ENCODE data around the gene APEH.

The APEH gene

GRCh38 chr3:49630784-49631183 is 43.4 kb upstream of the APEH start:
- no peaks in the 10 kb centered on the region for H3K79me2 ChIP-seq (ENCODE audit: control insufficient read depth, insufficient read depth, low read length, poor library complexity)

DNA sequence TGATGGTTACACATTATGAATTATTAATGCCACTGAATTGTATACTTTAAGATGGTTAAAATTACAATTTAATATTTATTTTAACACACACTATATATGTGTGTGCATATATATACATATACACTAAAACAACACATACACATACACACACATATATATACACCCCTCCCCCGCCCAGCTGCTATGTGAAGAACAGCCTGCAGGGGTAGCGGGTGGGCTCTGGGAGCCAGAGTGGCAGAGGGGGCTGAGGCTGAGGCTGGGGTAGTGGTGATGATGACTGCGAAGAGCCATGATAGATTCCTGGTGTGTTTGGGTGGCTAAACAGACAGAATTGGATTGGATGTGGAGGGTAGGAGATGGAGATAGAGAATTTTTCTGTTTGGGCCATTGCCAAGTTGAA is 39.4 kb upstream of the APEH start:
- Histone ChIP-seq H3K9me3 (ENCODE audit: insufficient read depth, low read depth, low read length) (peaks cover 2% of the 10 kb centered on the region), H3K36me3 (ENCODE audit: control insufficient read depth in 1 of 2, insufficient read depth in 2 of 2, low read length in 2 of 2) (no peaks in the 10 kb centered on the region), H2BK12ac (ENCODE audit: low read length) (no peak overlapping the region), H3K27ac (ENCODE audit: low read depth, low read length) (no peak overlapping the region), H4K91ac (ENCODE audit: low read depth, low read length) (no peak overlapping the region), H3K4me3 (ENCODE audit: low read depth, low read length) (no peak overlapping the region), H3K4me1 (ENCODE audit: control insufficient read depth in 1 of 2, insufficient read depth in 2 of 2, low read length in 2 of 2) (peaks cover 0 to 2% of the 10 kb centered on the region in 2 experiments), H3K23ac (ENCODE audit: low read length) (no peak overlapping the region), H3K9ac (ENCODE audit: low read length) (no peak overlapping the region), H2BK120ac (ENCODE audit: insufficient read depth, low read length, poor library complexity) (no peak overlapping the region), H2BK5ac (ENCODE audit: low read depth, low read length, poor library complexity) (no peak overlapping the region), H2AK5ac (ENCODE audit: low read length) (no peak overlapping the region), H3K79me1 (ENCODE audit: low read length) (no peaks in the 10 kb centered on the region), H3K27me3 (ENCODE audit: insufficient read depth, low read length) (no peaks in the 10 kb centered on the region), H3K79me2 (ENCODE audit: control insufficient read depth, insufficient read depth, low read length, poor library complexity) (no peaks in the 10 kb centered on the region), H4K12ac (ENCODE audit: low read depth, low read length) (no peak overlapping the region), H3K14ac (ENCODE audit: low read length) (no peak overlapping the region), H3K18ac (ENCODE audit: low read length) (no peak overlapping the region), H3K4me2 (ENCODE audit: low read length) (no peak overlapping the region), H4K8ac (ENCODE audit: low read depth, low read length) (no peak overlapping the region), H2AFZ (ENCODE audit: insufficient read depth, low read length, poor library complexity) (no peak overlapping the region), H3K4ac (ENCODE audit: low read depth, low read length) (no peak overlapping the region)
- no CpG with 5 or more reads among the region's 3 CpGs for WGBS (ENCODE audit: extremely low coverage, insufficient coverage, insufficient read length)
- no peak for DNase-seq

More at GRCh38 chr3:49630784-49631183, 43.4 kb upstream of the APEH start:
- WGBS (ENCODE audit: extremely low coverage, insufficient coverage, insufficient read length) = no CpG with 5 or more reads among the region's 1 CpG
- Histone ChIP-seq H4K12ac (ENCODE audit: low read depth, low read length) (no peak overlapping the region), H3K4ac (ENCODE audit: low read depth, low read length) (no peak overlapping the region), H2BK12ac (ENCODE audit: low read length) (no peak overlapping the region), H3K36me3 (ENCODE audit: control insufficient read depth in 1 of 2, insufficient read depth in 2 of 2, low read length in 2 of 2) (no peaks in the 10 kb centered on the region), H3K14ac (ENCODE audit: low read length) (no peak overlapping the region), H3K18ac (ENCODE audit: low read length) (no peak overlapping the region), H3K4me2 (ENCODE audit: low read length) (no peak overlapping the region), H4K8ac (ENCODE audit: low read depth, low read length) (no peak overlapping the region), H4K91ac (ENCODE audit: low read depth, low read length) (no peak overlapping the region), H3K9ac (ENCODE audit: low read length) (no peak overlapping the region), H3K27ac (ENCODE audit: low read depth, low read length) (no peak overlapping the region), H2AK5ac (ENCODE audit: low read length) (no peak overlapping the region), H3K79me1 (ENCODE audit: low read length) (no peaks in the 10 kb centered on the region), H3K9me3 (ENCODE audit: insufficient read depth, low read depth, low read length) (peaks cover 2% of the 10 kb centered on the region), H2BK120ac (ENCODE audit: insufficient read depth, low read length, poor library complexity) (no peak overlapping the region), H2BK5ac (ENCODE audit: low read depth, low read length, poor library complexity) (no peak overlapping the region), H3K27me3 (ENCODE audit: insufficient read depth, low read length) (no peaks in the 10 kb centered on the region), H3K23ac (ENCODE audit: low read length) (no peak overlapping the region), H3K4me1 (ENCODE audit: control insufficient read depth in 1 of 2, insufficient read depth in 2 of 2, low read length in 2 of 2) (peaks cover 0 to 2% of the 10 kb centered on the region in 2 experiments), H2AFZ (ENCODE audit: insufficient read depth, low read length, poor library complexity) (no peak overlapping the region), H3K4me3 (ENCODE audit: low read depth, low read length) (no peak overlapping the region)
- no peak for DNase-seq

- H3K79me2 ChIP-seq (ENCODE audit: control insufficient read depth, insufficient read depth, low read length, poor library complexity) = no peaks in the 10 kb centered on the region
- H2AFZ ChIP-seq (ENCODE audit: insufficient read depth, low read length, poor library complexity) = no peak overlapping the region
- no peak overlapping the region for H4K12ac ChIP-seq (ENCODE audit: low read depth, low read length)
- H4K8ac ChIP-seq (ENCODE audit: low read depth, low read length) = no peak overlapping the region
- no peak for DNase-seq
- H3K4me3 ChIP-seq (ENCODE audit: low read depth, low read length) = no peak overlapping the region
- H3K9ac ChIP-seq (ENCODE audit: low read length) = no peak overlapping the region
- H3K4ac ChIP-seq (ENCODE audit: low read depth, low read length) = no peak overlapping the region
- H3K27me3 ChIP-seq (ENCODE audit: insufficient read depth, low read length) = no peaks in the 10 kb centered on the region
- H3K14ac ChIP-seq (ENCODE audit: low read length) = no peak overlapping the region
- no peak overlapping the region for H2BK120ac ChIP-seq (ENCODE audit: insufficient read depth, low read length, poor library complexity)
- no peak overlapping the region for H2AK5ac ChIP-seq (ENCODE audit: low read length)
- H4K91ac ChIP-seq (ENCODE audit: low read depth, low read length) = no peak overlapping the region
- H3K36me3 ChIP-seq (ENCODE audit: control insufficient read depth in 1 of 2, insufficient read depth in 2 of 2, low read length in 2 of 2) = no peaks in the 10 kb centered on the region
- H3K79me1 ChIP-seq (ENCODE audit: low read length) = no peaks in the 10 kb centered on the region
- H3K23ac ChIP-seq (ENCODE audit: low read length) = no peak overlapping the region
- no peak overlapping the region for H3K18ac ChIP-seq (ENCODE audit: low read length)
- H2BK12ac ChIP-seq (ENCODE audit: low read length) = no peak overlapping the region
- no peak overlapping the region for H3K27ac ChIP-seq (ENCODE audit: low read depth, low read length)
- H3K9me3 ChIP-seq (ENCODE audit: insufficient read depth, low read depth, low read length) = peaks cover 1% of the 10 kb centered on the region
- WGBS (ENCODE audit: extremely low coverage, insufficient coverage, insufficient read length) = no CpG with 5 or more reads among the region's 7 CpGs
- no peak overlapping the region for H3K4me2 ChIP-seq (ENCODE audit: low read length)
- H3K4me1 ChIP-seq (ENCODE audit: control insufficient read depth in 1 of 2, insufficient read depth in 2 of 2, low read length in 2 of 2) = no peaks in the 10 kb centered on the region
- H2BK5ac ChIP-seq (ENCODE audit: low read depth, low read length, poor library complexity) = no peak overlapping the region
Observed at GRCh38 chr3:49636883-49637609, 37.1 kb upstream of the APEH start.

GRCh38 chr3:49638445-49638844 is 35.7 kb upstream of the APEH start:
- no CpG with 5 or more reads among the region's 8 CpGs for WGBS (ENCODE audit: extremely low coverage, insufficient coverage, insufficient read length)
- no peaks in the 10 kb centered on the region for H3K79me2 ChIP-seq (ENCODE audit: control insufficient read depth, insufficient read depth, low read length, poor library complexity)
- H3K79me1 ChIP-seq (ENCODE audit: low read length) = no peaks in the 10 kb centered on the region
- no peaks in the 10 kb centered on the region for H3K27me3 ChIP-seq (ENCODE audit: insufficient read depth, low read length)
- no peak overlapping the region for H3K4me2 ChIP-seq (ENCODE audit: low read length)
- DNase-seq = peak; percentile 35 to 55
- no peak overlapping the region for H4K12ac ChIP-seq (ENCODE audit: low read depth, low read length)
- no peak overlapping the region for H3K23ac ChIP-seq (ENCODE audit: low read length)
- no peak overlapping the region for H2AK5ac ChIP-seq (ENCODE audit: low read length)
- no peak overlapping the region for H3K14ac ChIP-seq (ENCODE audit: low read length)
- H3K4me1 ChIP-seq (ENCODE audit: control insufficient read depth in 1 of 2, insufficient read depth in 2 of 2, low read length in 2 of 2) = no peaks in the 10 kb centered on the region
- no peak overlapping the region for H3K27ac ChIP-seq (ENCODE audit: low read depth, low read length)
- H3K36me3 ChIP-seq (ENCODE audit: control insufficient read depth in 1 of 2, insufficient read depth in 2 of 2, low read length in 2 of 2) = no peaks in the 10 kb centered on the region
- H3K4ac ChIP-seq (ENCODE audit: low read depth, low read length) = no peak overlapping the region
- H2BK5ac ChIP-seq (ENCODE audit: low read depth, low read length, poor library complexity) = no peak overlapping the region
- no peak overlapping the region for H2BK120ac ChIP-seq (ENCODE audit: insufficient read depth, low read length, poor library complexity)
- H2BK12ac ChIP-seq (ENCODE audit: low read length) = no peak overlapping the region
- H2AFZ ChIP-seq (ENCODE audit: insufficient read depth, low read length, poor library complexity) = no peak overlapping the region
- H4K8ac ChIP-seq (ENCODE audit: low read depth, low read length) = no peak overlapping the region
- no peak overlapping the region for H4K91ac ChIP-seq (ENCODE audit: low read depth, low read length)
- no peak overlapping the region for H3K4me3 ChIP-seq (ENCODE audit: low read depth, low read length)
- H3K18ac ChIP-seq (ENCODE audit: low read length) = no peak overlapping the region
- no peak overlapping the region for H3K9ac ChIP-seq (ENCODE audit: low read length)
- peaks cover 3% of the 10 kb centered on the region for H3K9me3 ChIP-seq (ENCODE audit: insufficient read depth, low read depth, low read length)
